ENCODE data around the gene OGA. TPM values are rescaled to one million over a fixed set of nuclear protein-coding genes. Genes with fewer than 3 reads are reported as not detected.

The OGA gene
- total and polyA plus RNA-seq, 9 of the 15 experiments (the other 6 are each of a cell fraction or from before 2014, with no cell fraction given): 13.5 to 73.5 (median 59.5) TPM

- TF ChIP-seq ETV6 (IDR thresholded peaks at IDR 0.05; ENCODE audit: borderline replicate concordance in 1 of 2, low read depth in 2 of 2, low read length in 1 of 2): no peak
- no peak for TF ChIP-seq ETV6 (CRISPR knock-in tag; IDR thresholded peaks at IDR 0.05; ENCODE audit: borderline replicate concordance)
- no peak for TF ChIP-seq ZNF778 (CRISPR knock-in tag; IDR thresholded peaks at IDR 0.05)
- TF ChIP-seq HNRNPLL (IDR thresholded peaks at IDR 0.05; ENCODE audit: low read depth, low read length, poor library complexity, severe bottlenecking): no peak
- no peak for TF ChIP-seq ZEB2 (IDR thresholded peaks at IDR 0.05)
- peak; percentile 69; the same call in 1 of the 2 replicates for TF ChIP-seq ARID2 (IDR thresholded peaks at IDR 0.05)
- TF ChIP-seq ZNF444 (CRISPR knock-in tag; IDR thresholded peaks at IDR 0.05): no peak
- no peak for TF ChIP-seq FIP1L1 (IDR thresholded peaks at IDR 0.05; ENCODE audit: low read depth, low read length, poor library complexity, severe bottlenecking)
- TF ChIP-seq USF1 (CRISPR knock-in tag; IDR thresholded peaks at IDR 0.05): no peak
- TF ChIP-seq NFRKB (IDR thresholded peaks at IDR 0.05; ENCODE audit: low read depth): no peak
- no peak for TF ChIP-seq ZNF197 (CRISPR knock-in tag; IDR thresholded peaks at IDR 0.05; ENCODE audit: low read depth)
- TF ChIP-seq CBX8 (IDR thresholded peaks at IDR 0.05; ENCODE audit: borderline replicate concordance, extremely low read depth, low read depth, low read length, poor library complexity, severe bottlenecking): no peak
- peak; percentile 45; the same call in 1 of the 2 replicates for TF ChIP-seq CC2D1A (IDR thresholded peaks at IDR 0.05)
- no peak for TF ChIP-seq KHSRP (IDR thresholded peaks at IDR 0.05)
- TF ChIP-seq REST (IDR thresholded peaks at IDR 0.05; ENCODE audit: borderline replicate concordance): peak; percentile 88
- TF ChIP-seq REST (CRISPR knock-in tag; IDR thresholded peaks at IDR 0.05; ENCODE audit: low read depth): no peak
- TF ChIP-seq NFYB (IDR thresholded peaks at IDR 0.05; ENCODE audit: extremely low read depth, insufficient read length): no peak
- 0 out of 2 replicates have a peak, but pooled peaks have one; percentile 70 for TF ChIP-seq XRCC5 (IDR thresholded peaks at IDR 0.05; ENCODE audit: low read depth, low read length)
These were observed 37.2 kb downstream of the OGA start (continued) for GRCh38 chr10:101780818-101781654.

Data from K562 (cell line).